ENCODE results near the gene ASB16. TPM values are rescaled to one million over a fixed set of nuclear protein-coding genes. Genes with fewer than 3 reads are reported as not detected.

The ASB16 gene
- total RNA-seq, 1 experiment from 2014 or later = 0.11 TPM

- no peaks in the 10 kb centered on the region for H3K9me3 Mint-ChIP-seq
- H3K27ac Mint-ChIP-seq = peak overlapping the region; percentile 89
- H3K4me3 Mint-ChIP-seq = no peak overlapping the region
- ATAC-seq (peak; percentile 11), DNase-seq (ENCODE audit: low spot score) (peak; percentile 67)
- ChIA-PET POLR2A (interaction anchor here (0.6 kb wide), 2 partner anchors 10 to 38 kb away, joined by 4 to 13 read pairs; no protein-coding TSS in a partner anchor), CTCF (interaction anchor here (0.6 to 1.9 kb wide), 34 partner anchors 9 to 319 kb away, joined by 3 to 26 read pairs (median 5); partner anchors contain the start of genes ASB16, FAM171A2, GRN and HDAC5)
- peaks cover 14% of the 10 kb centered on the region for H3K36me3 Mint-ChIP-seq
- peaks cover 27% of the 10 kb centered on the region for H3K4me1 Mint-ChIP-seq
- no peaks in the 10 kb centered on the region for H3K27me3 Mint-ChIP-seq (ENCODE audit: low read depth)
- TF ChIP-seq, protein P1, sequence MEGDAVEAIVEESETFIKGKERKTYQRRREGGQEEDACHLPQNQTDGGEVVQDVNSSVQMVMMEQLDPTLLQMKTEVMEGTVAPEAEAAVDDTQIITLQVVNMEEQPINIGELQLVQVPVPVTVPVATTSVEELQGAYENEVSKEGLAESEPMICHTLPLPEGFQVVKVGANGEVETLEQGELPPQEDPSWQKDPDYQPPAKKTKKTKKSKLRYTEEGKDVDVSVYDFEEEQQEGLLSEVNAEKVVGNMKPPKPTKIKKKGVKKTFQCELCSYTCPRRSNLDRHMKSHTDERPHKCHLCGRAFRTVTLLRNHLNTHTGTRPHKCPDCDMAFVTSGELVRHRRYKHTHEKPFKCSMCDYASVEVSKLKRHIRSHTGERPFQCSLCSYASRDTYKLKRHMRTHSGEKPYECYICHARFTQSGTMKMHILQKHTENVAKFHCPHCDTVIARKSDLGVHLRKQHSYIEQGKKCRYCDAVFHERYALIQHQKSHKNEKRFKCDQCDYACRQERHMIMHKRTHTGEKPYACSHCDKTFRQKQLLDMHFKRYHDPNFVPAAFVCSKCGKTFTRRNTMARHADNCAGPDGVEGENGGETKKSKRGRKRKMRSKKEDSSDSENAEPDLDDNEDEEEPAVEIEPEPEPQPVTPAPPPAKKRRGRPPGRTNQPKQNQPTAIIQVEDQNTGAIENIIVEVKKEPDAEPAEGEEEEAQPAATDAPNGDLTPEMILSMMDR (IDR thresholded peaks at IDR 0.05) = peak; percentile 69
- TF ChIP-seq IRF2 (CRISPR knock-in tag; IDR thresholded peaks at IDR 0.05; ENCODE audit: borderline replicate concordance, low read depth) = no peak
Measured at GRCh38 chr17:44203731-44204440, 33.4 kb downstream of the ASB16 start.

DNA sequence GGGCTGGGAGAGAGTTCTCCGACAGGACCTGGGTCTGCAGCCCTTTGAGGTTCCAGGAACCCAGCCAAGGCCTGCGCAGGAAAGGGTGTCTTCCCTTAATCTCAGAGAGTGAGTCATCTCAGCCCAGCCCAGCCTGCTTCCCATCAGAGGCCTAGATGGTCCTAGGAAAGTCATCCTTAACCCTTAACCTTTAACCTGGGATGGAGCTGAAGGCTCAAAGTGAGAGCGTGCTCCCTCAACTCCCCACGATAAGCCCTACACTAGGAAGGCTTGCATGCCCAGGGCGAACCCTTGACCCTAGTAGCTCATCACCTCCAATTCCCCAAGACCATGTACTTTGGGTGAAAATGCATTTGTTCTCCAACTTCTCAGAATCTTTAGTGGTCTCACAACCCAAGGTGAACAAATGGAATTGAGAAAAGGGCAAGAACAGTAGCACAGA is 34.0 kb downstream of the ASB16 start:
- POLR2A ChIA-PET = interaction anchor here (0.6 kb wide), 2 partner anchors 10 to 37 kb away, joined by 4 to 13 read pairs; no protein-coding TSS in a partner anchor

GRCh38 chr17:44205962-44206824 is 35.7 kb downstream of the ASB16 start:
- Mint-ChIP-seq H3K36me3 (peaks cover 22% of the 10 kb centered on the region), H3K4me3 (no peak overlapping the region), H3K27me3 (ENCODE audit: low read depth) (no peaks in the 10 kb centered on the region), H3K4me1 (peaks cover 25% of the 10 kb centered on the region), H3K27ac (peak overlapping the region; percentile 27), H3K9me3 (no peaks in the 10 kb centered on the region)
- no peak for TF ChIP-seq ZNF416 (CRISPR knock-in tag; IDR thresholded peaks at IDR 0.05)
- peak; percentile 36; the same call in 1 of the 2 replicates for TF ChIP-seq ZNF121 (CRISPR knock-in tag; IDR thresholded peaks at IDR 0.05)
- CTCF ChIA-PET = interaction anchor here (0.6 to 2.6 kb wide), 24 partner anchors 12 to 991 kb away, joined by 3 to 20 read pairs (median 4); partner anchors contain the start of genes GRN, HDAC5, RUNDC3A and SLC25A39
- DNase-seq (ENCODE audit: low spot score) (no peak), ATAC-seq (no peak)
- POLR2A ChIA-PET = interaction anchor here (0.7 to 1.3 kb wide), 5 partner anchors 11 to 109 kb away, joined by 3 to 5 read pairs (median 4); partner anchors contain the start of gene UBTF

More for the DNA sequence above, 34.0 kb downstream of the ASB16 start:
- Mint-ChIP-seq H3K27ac (no peak overlapping the region), H3K27me3 (ENCODE audit: low read depth) (no peaks in the 10 kb centered on the region), H3K4me3 (no peak overlapping the region), H3K4me1 (peaks cover 27% of the 10 kb centered on the region), H3K9me3 (no peaks in the 10 kb centered on the region), H3K36me3 (peaks cover 14% of the 10 kb centered on the region)
- TF ChIP-seq ZNF423 (CRISPR knock-in tag; IDR thresholded peaks at IDR 0.05) = no peak
- TF ChIP-seq NR1H2 (CRISPR knock-in tag; IDR thresholded peaks at IDR 0.05) = no peak
- TF ChIP-seq ESRRA (CRISPR knock-in tag; IDR thresholded peaks at IDR 0.05; ENCODE audit: borderline replicate concordance) = no peak
- TF ChIP-seq FOXJ3 (CRISPR knock-in tag; IDR thresholded peaks at IDR 0.05; ENCODE audit: borderline replicate concordance) = no peak
- TF ChIP-seq, protein P2, sequence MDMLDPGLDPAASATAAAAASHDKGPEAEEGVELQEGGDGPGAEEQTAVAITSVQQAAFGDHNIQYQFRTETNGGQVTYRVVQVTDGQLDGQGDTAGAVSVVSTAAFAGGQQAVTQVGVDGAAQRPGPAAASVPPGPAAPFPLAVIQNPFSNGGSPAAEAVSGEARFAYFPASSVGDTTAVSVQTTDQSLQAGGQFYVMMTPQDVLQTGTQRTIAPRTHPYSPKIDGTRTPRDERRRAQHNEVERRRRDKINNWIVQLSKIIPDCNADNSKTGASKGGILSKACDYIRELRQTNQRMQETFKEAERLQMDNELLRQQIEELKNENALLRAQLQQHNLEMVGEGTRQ (CRISPR knock-in tag; IDR thresholded peaks at IDR 0.05) = no peak
- TF ChIP-seq, protein P3, sequence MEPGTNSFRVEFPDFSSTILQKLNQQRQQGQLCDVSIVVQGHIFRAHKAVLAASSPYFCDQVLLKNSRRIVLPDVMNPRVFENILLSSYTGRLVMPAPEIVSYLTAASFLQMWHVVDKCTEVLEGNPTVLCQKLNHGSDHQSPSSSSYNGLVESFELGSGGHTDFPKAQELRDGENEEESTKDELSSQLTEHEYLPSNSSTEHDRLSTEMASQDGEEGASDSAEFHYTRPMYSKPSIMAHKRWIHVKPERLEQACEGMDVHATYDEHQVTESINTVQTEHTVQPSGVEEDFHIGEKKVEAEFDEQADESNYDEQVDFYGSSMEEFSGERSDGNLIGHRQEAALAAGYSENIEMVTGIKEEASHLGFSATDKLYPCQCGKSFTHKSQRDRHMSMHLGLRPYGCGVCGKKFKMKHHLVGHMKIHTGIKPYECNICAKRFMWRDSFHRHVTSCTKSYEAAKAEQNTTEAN (CRISPR knock-in tag; IDR thresholded peaks at IDR 0.05) = no peak
- TF ChIP-seq FOXK1 (CRISPR knock-in tag; IDR thresholded peaks at IDR 0.05) = no peak
- TF ChIP-seq JUN (CRISPR knock-in tag; IDR thresholded peaks at IDR 0.05) = no peak
- TF ChIP-seq, protein P4, sequence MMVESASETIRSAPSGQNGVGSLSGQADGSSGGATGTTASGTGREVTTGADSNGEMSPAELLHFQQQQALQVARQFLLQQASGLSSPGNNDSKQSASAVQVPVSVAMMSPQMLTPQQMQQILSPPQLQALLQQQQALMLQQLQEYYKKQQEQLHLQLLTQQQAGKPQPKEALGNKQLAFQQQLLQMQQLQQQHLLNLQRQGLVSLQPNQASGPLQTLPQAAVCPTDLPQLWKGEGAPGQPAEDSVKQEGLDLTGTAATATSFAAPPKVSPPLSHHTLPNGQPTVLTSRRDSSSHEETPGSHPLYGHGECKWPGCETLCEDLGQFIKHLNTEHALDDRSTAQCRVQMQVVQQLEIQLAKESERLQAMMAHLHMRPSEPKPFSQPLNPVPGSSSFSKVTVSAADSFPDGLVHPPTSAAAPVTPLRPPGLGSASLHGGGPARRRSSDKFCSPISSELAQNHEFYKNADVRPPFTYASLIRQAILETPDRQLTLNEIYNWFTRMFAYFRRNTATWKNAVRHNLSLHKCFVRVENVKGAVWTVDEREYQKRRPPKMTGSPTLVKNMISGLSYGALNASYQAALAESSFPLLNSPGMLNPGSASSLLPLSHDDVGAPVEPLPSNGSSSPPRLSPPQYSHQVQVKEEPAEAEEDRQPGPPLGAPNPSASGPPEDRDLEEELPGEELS (CRISPR knock-in tag; IDR thresholded peaks at IDR 0.05) = no peak
- no peak for TF ChIP-seq ETV6 (CRISPR knock-in tag; IDR thresholded peaks at IDR 0.05)
- TF ChIP-seq TP53 (CRISPR knock-in tag; IDR thresholded peaks at IDR 0.05) = no peak
- ATAC-seq (no peak), DNase-seq (ENCODE audit: low spot score) (no peak)
- CTCF ChIA-PET = interaction anchor here (0.6 to 1.9 kb wide), 24 partner anchors 8 to 171 kb away, joined by 3 to 26 read pairs (median 7); partner anchors contain the start of genes ASB16, FAM171A2, GRN and SLC25A39
